PC-3 (cell line): ENCODE measurements around the gene TP53TG3F.
"Not testable (repeated sequence)": the region's sequence is repeated elsewhere in the genome, so short reads cannot be mapped to it uniquely, and the experiment has no call there.

Experiments
- EZH2 ChIP-seq: fragments of 300-600 bp; sonication (generic); IDR thresholded peaks from one replicate; pipeline ENCODE4 v1.6.1; 2017; ENCODE audit warnings: antibody characterized with exemption, mild to moderate bottlenecking, low read length; ENCODE audit not compliant: unreplicated experiment
- EZH2phosphoT487 ChIP-seq: fragments of 300-600 bp; sonication (generic); IDR thresholded peaks from 2 replicates; pipeline ENCODE4 v1.6.1; 2018; ENCODE audit warnings: mild to moderate bottlenecking, antibody characterized with exemption, low read length, borderline replicate concordance
- TF ChIP-seq, protein P1 (sequence below): fragments of 300-600 bp; sonication (generic); conservative IDR thresholded peaks from 2 replicates; pipeline ENCODE4 v1.5.1; 2017; ENCODE audit warnings: antibody characterized with exemption, low read depth, mild to moderate bottlenecking, low read length

DNA sequence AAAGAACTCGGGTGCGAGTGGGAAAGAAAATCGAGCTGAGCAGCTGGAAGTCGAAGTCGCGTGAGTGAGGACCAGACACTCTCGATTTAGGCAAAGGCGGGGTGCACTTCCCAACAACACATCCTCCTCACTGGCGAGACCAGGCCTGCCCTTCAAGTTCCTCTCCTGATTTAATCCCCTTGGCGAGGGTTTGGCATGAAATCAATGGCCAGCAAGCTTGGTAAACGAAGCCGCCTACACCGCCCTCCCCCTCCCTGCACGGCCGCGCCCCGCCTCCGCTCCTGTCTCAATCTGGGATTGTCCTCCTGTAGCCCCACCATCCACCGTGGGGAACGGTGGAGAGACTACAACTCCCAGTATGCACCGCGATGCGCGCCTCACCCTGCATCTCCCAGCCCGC, at the start of gene TP53TG3F:
- TF ChIP-seq, protein P1, sequence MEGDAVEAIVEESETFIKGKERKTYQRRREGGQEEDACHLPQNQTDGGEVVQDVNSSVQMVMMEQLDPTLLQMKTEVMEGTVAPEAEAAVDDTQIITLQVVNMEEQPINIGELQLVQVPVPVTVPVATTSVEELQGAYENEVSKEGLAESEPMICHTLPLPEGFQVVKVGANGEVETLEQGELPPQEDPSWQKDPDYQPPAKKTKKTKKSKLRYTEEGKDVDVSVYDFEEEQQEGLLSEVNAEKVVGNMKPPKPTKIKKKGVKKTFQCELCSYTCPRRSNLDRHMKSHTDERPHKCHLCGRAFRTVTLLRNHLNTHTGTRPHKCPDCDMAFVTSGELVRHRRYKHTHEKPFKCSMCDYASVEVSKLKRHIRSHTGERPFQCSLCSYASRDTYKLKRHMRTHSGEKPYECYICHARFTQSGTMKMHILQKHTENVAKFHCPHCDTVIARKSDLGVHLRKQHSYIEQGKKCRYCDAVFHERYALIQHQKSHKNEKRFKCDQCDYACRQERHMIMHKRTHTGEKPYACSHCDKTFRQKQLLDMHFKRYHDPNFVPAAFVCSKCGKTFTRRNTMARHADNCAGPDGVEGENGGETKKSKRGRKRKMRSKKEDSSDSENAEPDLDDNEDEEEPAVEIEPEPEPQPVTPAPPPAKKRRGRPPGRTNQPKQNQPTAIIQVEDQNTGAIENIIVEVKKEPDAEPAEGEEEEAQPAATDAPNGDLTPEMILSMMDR = not testable (repeated sequence)
- not testable (repeated sequence) for TF ChIP-seq EZH2, EZH2phosphoT487
